Fibroblast of villous mesenchyme (primary cell): ENCODE measurements around the gene BTBD10. TPM values are rescaled to one million over a fixed set of nuclear protein-coding genes. Genes with fewer than 3 reads are reported as not detected.
A peak's percentile ranks its signal among the peaks of the same experiment; 100 is the strongest.

ENCODE experiments used
- DNase-seq: peaks from one replicate; pipeline ENCODE4 v3.0.0-alpha.2; 2010; ENCODE audit warnings: low read depth
- H3K4me3 ChIP-seq: 2 replicates; pipeline ENCODE4 v1.5.1; 2011; ENCODE audit warnings: low read depth, mild to moderate bottlenecking, low read length
- CTCF ChIP-seq: IDR thresholded peaks from 2 replicates; pipeline ENCODE4 v1.5.1; 2012; ENCODE audit warnings: low read depth, mild to moderate bottlenecking, low read length; ENCODE audit not compliant: insufficient read depth
- total RNA-seq: library from RNA; depleted of rRNA; stranded (reverse); fragments of >200 nt; gene quantifications from 2 replicates; pipeline ENCODE4 v1.2.3, GENCODE V29; 2012

Gene BTBD10
- total RNA-seq, 1 donor = 62.6 TPM

DNA sequence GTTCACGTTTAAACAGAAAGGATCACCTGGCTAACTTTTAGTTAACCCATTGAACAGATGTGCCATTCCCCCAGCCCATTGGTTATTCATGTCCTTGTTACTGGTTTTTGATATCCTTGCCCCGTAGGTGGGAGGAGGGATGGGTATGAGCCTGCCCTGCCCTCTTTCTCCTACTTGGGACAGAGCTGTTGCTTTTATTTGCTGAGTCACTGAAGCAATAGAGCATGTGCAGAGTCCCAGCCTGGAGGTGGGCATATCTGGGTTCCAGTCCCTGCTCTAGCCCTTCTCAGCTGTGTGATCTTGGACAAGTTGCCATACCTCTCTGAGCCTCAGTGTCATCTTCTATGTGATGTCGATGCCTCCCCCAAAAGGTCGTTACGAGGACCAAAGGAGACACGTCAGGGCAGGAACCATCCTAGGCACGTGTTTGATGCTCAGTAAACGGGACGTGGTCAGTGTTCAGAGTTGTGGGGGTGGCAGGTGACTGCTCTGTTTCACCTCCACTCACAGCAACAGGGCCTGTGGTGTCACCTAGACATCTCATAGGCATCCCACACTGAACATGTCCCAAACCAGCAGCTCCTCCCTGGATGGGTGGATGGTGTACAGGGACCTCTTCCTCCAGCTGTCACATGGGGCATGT lies 124.5 kb downstream of the BTBD10 start:
- peak overlapping the region; percentile 47 for H3K4me3 ChIP-seq
- no peak for TF ChIP-seq CTCF
- DNase-seq = peak; percentile 60

DNA sequence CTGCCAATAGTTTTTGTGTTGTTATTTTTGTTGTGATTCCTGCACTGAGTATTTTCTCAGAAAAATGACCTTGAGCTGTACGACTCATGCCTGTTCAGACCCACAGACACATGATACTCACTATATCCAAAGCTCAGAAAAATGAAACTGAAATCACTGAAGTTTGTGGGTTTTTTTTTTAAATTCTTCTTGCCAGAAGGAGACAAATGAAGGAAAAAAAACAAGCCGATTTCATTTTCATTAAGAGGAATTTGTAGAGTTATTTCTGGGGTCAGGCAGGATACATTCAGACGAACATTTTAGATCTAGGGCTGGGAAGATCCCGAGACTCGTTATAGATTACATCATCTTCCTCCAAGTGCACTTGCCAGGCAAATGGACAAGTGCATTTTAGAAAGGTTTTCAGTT lies 125.0 kb downstream of the BTBD10 start:
- no peak for TF ChIP-seq CTCF
- DNase-seq = peak; percentile 76

More for the DNA sequence above, 125.0 kb downstream of the BTBD10 start:
- H3K4me3 ChIP-seq = peak overlapping the region; percentile 47

Other genes starting within 250 kb of the BTBD10 start
- gene BMAL1, start 185.4 kb downstream of the BTBD10 start, total RNA-seq = 10.4 and 11.0 TPM in 2 replicates
- gene PTH, start 32.8 kb upstream of the BTBD10 start, total RNA-seq = not detected in 2 replicates
- gene FAR1, start 205.4 kb upstream of the BTBD10 start, total RNA-seq = 58.3 and 59.9 TPM in 2 replicates